HEK293 (cell line): ENCODE results near the gene CSMD2.

Experiments
- CTCF ChIA-PET: fragments of 350-600 bp; formaldehyde crosslinking; extraction: SDS; loops from one replicate; lab custom pipeline; 2021; ENCODE audit warnings: antibody characterized with exemption; lab: Yijun Ruan, JAX
- POLR2A ChIA-PET: fragments of 300-600 bp; formaldehyde crosslinking; extraction: SDS; loops from one replicate; lab custom pipeline; 2020; ENCODE audit warnings: antibody characterized with exemption, inconsistent platforms; lab: Yijun Ruan, JAX
- H3K27ac ChIP-seq: fragments of 200-500 bp; sonication (Bioruptor generic); 2 replicates; pipeline ENCODE4 v1.5.1; 2014; ENCODE audit warnings: low read depth, low read length, control low read depth, inconsistent platforms; ENCODE audit errors: extremely low read depth
- H3K36me3 ChIP-seq, 2 experiments: fragments of 200-500 bp in 1 of 2; sonication (Bioruptor generic) in 1 of 2; 1 replicate in 1 of 2; 2 replicates in 1 of 2; pipeline ENCODE4 v1.5.1; 2014 to 2017; ENCODE audit warnings: inconsistent platforms in 2 of 2, low read length in 2 of 2; ENCODE audit not compliant: control insufficient read depth in 2 of 2, insufficient read depth in 1 of 2
- H3K4me1 ChIP-seq: fragments of 200-500 bp; sonication (Bioruptor generic); 2 replicates; pipeline ENCODE4 v1.5.1; 2014; ENCODE audit warnings: mild to moderate bottlenecking, low read length, inconsistent platforms; ENCODE audit not compliant: control insufficient read depth, insufficient read depth
- H3K4me3 ChIP-seq: 2 replicates; pipeline ENCODE4 v1.5.1; 2011; ENCODE audit warnings: low read depth, mild to moderate bottlenecking, control low read depth, low read length, moderate library complexity
- H3K9me3 ChIP-seq: fragments of 200-500 bp; sonication (Bioruptor generic); 2 replicates; pipeline ENCODE4 v1.5.1; 2014; ENCODE audit warnings: low read depth, low read length, inconsistent platforms; ENCODE audit not compliant: control insufficient read depth, insufficient read depth
- GFI1B ChIP-seq: fragments of 450-650 bp; formaldehyde crosslinking; IDR thresholded peaks from 2 replicates; pipeline ENCODE4 v1.5.1; 2016; ENCODE audit warnings: missing biosample characterization, missing genetic modification characterization
- GLI4 ChIP-seq: fragments of 450-650 bp; formaldehyde crosslinking; IDR thresholded peaks from 2 replicates; pipeline ENCODE4 v1.5.1; 2016; ENCODE audit warnings: missing biosample characterization, missing genetic modification characterization
- GLIS2 ChIP-seq: fragments of 450-650 bp; formaldehyde crosslinking; IDR thresholded peaks from 2 replicates; pipeline ENCODE4 v1.5.1; 2016; ENCODE audit warnings: missing biosample characterization, missing genetic modification characterization
- KLF16 ChIP-seq: fragments of 450-650 bp; formaldehyde crosslinking; IDR thresholded peaks from 2 replicates; pipeline ENCODE4 v1.5.1; 2017; ENCODE audit warnings: missing biosample characterization, missing genetic modification characterization
- MYNN ChIP-seq: fragments of 450-650 bp; formaldehyde crosslinking; IDR thresholded peaks from 2 replicates; pipeline ENCODE4 v1.5.1; 2016; ENCODE audit warnings: missing biosample characterization, missing genetic modification characterization, borderline replicate concordance
- PRDM4 ChIP-seq: fragments of 450-650 bp; formaldehyde crosslinking; IDR thresholded peaks from 2 replicates; pipeline ENCODE4 v1.5.1; 2017; ENCODE audit warnings: missing biosample characterization, missing genetic modification characterization
- REST ChIP-seq: fragments of 450-650 bp; formaldehyde crosslinking; IDR thresholded peaks from 2 replicates; pipeline ENCODE4 v1.5.1; 2016; ENCODE audit warnings: missing biosample characterization, missing genetic modification characterization
- SP2 ChIP-seq: fragments of 450-650 bp; formaldehyde crosslinking; IDR thresholded peaks from 2 replicates; pipeline ENCODE4 v1.5.1; 2016; ENCODE audit warnings: missing biosample characterization, missing genetic modification characterization
- TCF7L2 ChIP-seq: IDR thresholded peaks from 2 replicates; pipeline ENCODE4 v1.6.1; 2011; ENCODE audit warnings: low read depth, mild to moderate bottlenecking, inconsistent platforms, low read length, moderate library complexity, borderline replicate concordance
- ZBTB1 ChIP-seq: fragments of 450-650 bp; formaldehyde crosslinking; IDR thresholded peaks from 2 replicates; pipeline ENCODE4 v1.5.1; 2016; ENCODE audit warnings: missing biosample characterization, missing genetic modification characterization
- ZBTB21 ChIP-seq: fragments of 450-650 bp; formaldehyde crosslinking; IDR thresholded peaks from 2 replicates; pipeline ENCODE4 v1.5.1; 2017; ENCODE audit warnings: missing biosample characterization, missing genetic modification characterization
- ZFHX2 ChIP-seq: fragments of 450-650 bp; formaldehyde crosslinking; conservative IDR thresholded peaks from 2 replicates; pipeline ENCODE4 v1.5.1; 2016; ENCODE audit warnings: missing biosample characterization, missing genetic modification characterization
- ZFP3 ChIP-seq: fragments of 450-650 bp; formaldehyde crosslinking; IDR thresholded peaks from 2 replicates; pipeline ENCODE4 v1.5.1; 2016; ENCODE audit warnings: low read depth, missing biosample characterization, missing genetic modification characterization
- ZNF155 ChIP-seq: fragments of 450-650 bp; formaldehyde crosslinking; IDR thresholded peaks from 2 replicates; pipeline ENCODE4 v1.5.1; 2016; ENCODE audit warnings: missing biosample characterization, missing genetic modification characterization
- ZNF174 ChIP-seq: fragments of 450-650 bp; formaldehyde crosslinking; IDR thresholded peaks from 2 replicates; pipeline ENCODE4 v1.5.0; 2017; ENCODE audit warnings: missing biosample characterization, mild to moderate bottlenecking, missing genetic modification characterization
- ZNF19 ChIP-seq: fragments of 450-650 bp; formaldehyde crosslinking; IDR thresholded peaks from 2 replicates; pipeline ENCODE4; 2016; ENCODE audit warnings: missing biosample characterization, missing genetic modification characterization, low read depth
- ZNF280D ChIP-seq: fragments of 450-650 bp; formaldehyde crosslinking; IDR thresholded peaks from 2 replicates; pipeline ENCODE4 v1.5.1; 2016; ENCODE audit warnings: missing biosample characterization, missing genetic modification characterization
- ZNF366 ChIP-seq: fragments of 450-650 bp; formaldehyde crosslinking; conservative IDR thresholded peaks from 2 replicates; pipeline ENCODE4 v1.5.1; 2016; ENCODE audit warnings: missing biosample characterization, missing genetic modification characterization
- ZNF37A ChIP-seq: fragments of 450-650 bp; IDR thresholded peaks from 2 replicates; pipeline ENCODE4 v1.5.1; 2018; ENCODE audit warnings: missing biosample characterization, missing genetic modification characterization
- ZNF48 ChIP-seq: fragments of 450-650 bp; formaldehyde crosslinking; IDR thresholded peaks from 2 replicates; pipeline ENCODE4 v1.5.1; 2016; ENCODE audit warnings: missing biosample characterization, missing genetic modification characterization
- ZNF544 ChIP-seq: fragments of 450-650 bp; formaldehyde crosslinking; IDR thresholded peaks from 2 replicates; pipeline ENCODE4 v1.5.0; 2017; ENCODE audit warnings: missing biosample characterization, missing genetic modification characterization
- ZNF548 ChIP-seq: fragments of 450-650 bp; formaldehyde crosslinking; IDR thresholded peaks from 2 replicates; pipeline ENCODE4 v1.5.1; 2016; ENCODE audit warnings: missing biosample characterization, missing genetic modification characterization
- ZNF621 ChIP-seq: fragments of 450-650 bp; formaldehyde crosslinking; IDR thresholded peaks from 2 replicates; pipeline ENCODE4 v1.5.1; 2017; ENCODE audit warnings: missing biosample characterization, missing genetic modification characterization
- ZNF776 ChIP-seq: fragments of 450-650 bp; formaldehyde crosslinking; IDR thresholded peaks from 2 replicates; pipeline ENCODE4 v1.5.0; 2017; ENCODE audit warnings: missing biosample characterization, missing genetic modification characterization, borderline replicate concordance
- ZSCAN23 ChIP-seq: fragments of 450-650 bp; formaldehyde crosslinking; IDR thresholded peaks from 2 replicates; pipeline ENCODE4 v1.5.1; 2016; ENCODE audit warnings: missing biosample characterization, missing genetic modification characterization
- ZSCAN30 ChIP-seq: fragments of 450-650 bp; IDR thresholded peaks from 2 replicates; pipeline ENCODE4 v1.5.1; 2018; ENCODE audit warnings: missing biosample characterization, mild to moderate bottlenecking, missing genetic modification characterization, moderate library complexity
- TF ChIP-seq, protein P1 (sequence below): fragments of 450-650 bp; formaldehyde crosslinking; IDR thresholded peaks from 2 replicates; pipeline ENCODE4 v1.5.1; 2017; ENCODE audit warnings: missing biosample characterization, mild to moderate bottlenecking, missing genetic modification characterization, moderate library complexity

The CSMD2 gene

DNA sequence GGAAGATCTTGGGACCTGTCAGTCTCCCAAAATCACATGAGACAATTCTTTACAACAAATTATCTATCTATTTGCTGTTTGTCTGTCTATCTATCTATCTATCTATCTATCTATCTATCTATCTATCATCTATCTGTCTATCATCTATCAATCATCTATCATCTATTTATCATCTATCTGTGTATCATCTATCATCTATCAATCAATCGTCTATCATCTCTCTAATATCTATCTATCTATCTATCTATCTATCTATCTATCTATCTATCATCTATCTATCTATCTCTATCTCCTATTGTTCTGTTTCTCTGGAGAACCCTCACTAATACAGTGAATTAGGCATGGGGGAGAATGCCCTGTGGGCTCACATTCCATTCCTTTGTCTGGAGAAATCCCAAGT, 374.5 kb downstream of the CSMD2 start:
- Histone ChIP-seq H3K4me1 (no peaks in the 10 kb centered on the region), H3K9me3 (no peaks in the 10 kb centered on the region), H3K27ac (no peak overlapping the region), H3K4me3 (no peak overlapping the region), H3K36me3 (no peaks in the 10 kb centered on the region)
- ChIA-PET POLR2A (no interaction called here), CTCF (no interaction called here)
- TF ChIP-seq KLF16 (no peak), ZNF280D (no peak), ZFHX2 (tag by site-specific recombination) (no peak), ZNF548 (no peak), ZSCAN30 (no peak), ZNF37A (tag by site-specific recombination) (no peak), GLI4 (tag by site-specific recombination) (no peak), ZNF155 (tag by site-specific recombination) (no peak), ZNF48 (tag by site-specific recombination) (no peak), ZBTB21 (tag by site-specific recombination) (no peak), ZNF544 (tag by site-specific recombination) (no peak), ZSCAN23 (tag by site-specific recombination) (no peak), ZNF19 (tag by site-specific recombination) (no peak)
- TF ChIP-seq, all 188 proteins: peak for 0

DNA sequence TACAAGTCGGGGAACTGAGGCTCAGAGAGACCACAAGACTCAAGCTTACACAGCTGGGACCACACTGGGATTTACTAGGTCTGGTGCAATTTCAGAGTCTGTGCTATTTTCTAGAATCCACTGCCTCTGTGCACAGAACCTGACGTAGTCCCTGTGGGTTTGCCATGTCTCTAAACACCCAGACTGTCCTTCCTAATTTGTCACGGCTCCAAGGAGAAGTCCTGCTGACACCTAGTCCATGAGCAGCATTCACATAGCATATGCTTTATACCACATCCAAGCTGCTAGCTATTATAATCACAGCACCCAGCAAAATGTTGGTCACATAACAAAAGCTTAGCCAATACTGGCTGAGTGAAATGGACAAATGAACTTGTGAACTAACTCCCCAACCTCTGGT, 380.2 kb downstream of the CSMD2 start:
- Histone ChIP-seq H3K4me3 (no peak overlapping the region), H3K36me3 (no peaks in the 10 kb centered on the region), H3K27ac (no peak overlapping the region), H3K4me1 (no peaks in the 10 kb centered on the region), H3K9me3 (no peaks in the 10 kb centered on the region)
- ChIA-PET CTCF (interaction anchor here (0.7 to 1.7 kb wide), 2 partner anchors 9 to 229 kb away, joined by 4 to 5 read pairs; no protein-coding TSS in a partner anchor), POLR2A (no interaction called here)
- TF ChIP-seq ZSCAN23 (tag by site-specific recombination) (no peak), GLIS2 (tag by site-specific recombination) (no peak), MYNN (tag by site-specific recombination) (no peak), ZNF366 (tag by site-specific recombination) (no peak), REST (tag by site-specific recombination) (no peak), ZNF174 (tag by site-specific recombination) (no peak), ZNF621 (tag by site-specific recombination) (no peak), PRDM4 (tag by site-specific recombination) (no peak), ZNF776 (no peak), GFI1B (tag by site-specific recombination) (no peak), ZFP3 (tag by site-specific recombination) (no peak), TCF7L2 (no peak), ZBTB1 (tag by site-specific recombination) (no peak), SP2 (tag by site-specific recombination) (no peak)
- TF ChIP-seq, protein P1, sequence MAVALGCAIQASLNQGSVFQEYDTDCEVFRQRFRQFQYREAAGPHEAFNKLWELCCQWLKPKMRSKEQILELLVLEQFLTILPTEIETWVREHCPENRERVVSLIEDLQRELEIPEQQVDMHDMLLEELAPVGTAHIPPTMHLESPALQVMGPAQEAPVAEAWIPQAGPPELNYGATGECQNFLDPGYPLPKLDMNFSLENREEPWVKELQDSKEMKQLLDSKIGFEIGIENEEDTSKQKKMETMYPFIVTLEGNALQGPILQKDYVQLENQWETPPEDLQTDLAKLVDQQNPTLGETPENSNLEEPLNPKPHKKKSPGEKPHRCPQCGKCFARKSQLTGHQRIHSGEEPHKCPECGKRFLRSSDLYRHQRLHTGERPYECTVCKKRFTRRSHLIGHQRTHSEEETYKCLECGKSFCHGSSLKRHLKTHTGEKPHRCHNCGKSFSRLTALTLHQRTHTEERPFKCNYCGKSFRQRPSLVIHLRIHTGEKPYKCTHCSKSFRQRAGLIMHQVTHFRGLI (tag by site-specific recombination) = no peak
